ENCODE results near the gene SH2D4B.

SH2D4B gene

DNA sequence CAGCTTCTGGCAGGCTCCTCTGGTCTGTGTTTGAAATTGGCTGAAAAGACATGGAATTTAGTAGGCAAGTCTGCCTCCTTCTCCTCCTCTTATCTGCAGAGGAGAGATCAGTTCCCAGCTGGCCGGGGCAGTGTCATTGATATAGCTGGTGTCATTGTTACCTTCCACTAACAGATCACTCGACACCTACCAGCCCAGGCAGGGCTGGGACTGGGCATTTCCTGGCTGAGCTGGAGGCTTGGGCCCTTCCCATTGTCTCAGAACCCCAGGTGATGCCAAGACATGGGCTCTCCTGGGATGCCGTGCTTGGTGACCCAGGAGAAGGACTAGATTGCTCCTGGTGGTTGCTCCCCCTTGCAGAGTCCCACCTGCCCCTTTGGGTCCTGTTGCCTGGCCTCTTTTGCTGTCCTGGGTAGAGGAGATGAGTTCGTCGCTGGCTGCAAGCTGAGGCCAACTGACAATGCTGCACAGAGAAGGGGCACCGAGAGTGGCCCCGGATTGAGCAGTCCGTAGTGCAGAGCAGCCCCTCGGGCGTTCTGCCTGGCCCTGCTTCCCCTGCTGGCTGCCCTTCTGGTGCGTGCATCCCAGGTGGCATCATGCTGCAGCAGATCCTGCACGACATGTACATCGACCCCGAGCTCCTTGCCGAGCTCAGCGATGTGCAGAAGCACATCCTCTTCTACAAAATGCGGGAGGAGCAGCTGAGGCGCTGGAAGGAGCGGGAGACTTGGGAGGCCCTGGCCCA, at the start of gene SH2D4B:
TSS of gene SH2D4B (plus strand) at position 167 of the 745 bp plus-strand sequence. CDS start at position 597, 430 bp downstream.
- DNase-seq (ENCODE audit: low spot score) = no peak

DNA sequence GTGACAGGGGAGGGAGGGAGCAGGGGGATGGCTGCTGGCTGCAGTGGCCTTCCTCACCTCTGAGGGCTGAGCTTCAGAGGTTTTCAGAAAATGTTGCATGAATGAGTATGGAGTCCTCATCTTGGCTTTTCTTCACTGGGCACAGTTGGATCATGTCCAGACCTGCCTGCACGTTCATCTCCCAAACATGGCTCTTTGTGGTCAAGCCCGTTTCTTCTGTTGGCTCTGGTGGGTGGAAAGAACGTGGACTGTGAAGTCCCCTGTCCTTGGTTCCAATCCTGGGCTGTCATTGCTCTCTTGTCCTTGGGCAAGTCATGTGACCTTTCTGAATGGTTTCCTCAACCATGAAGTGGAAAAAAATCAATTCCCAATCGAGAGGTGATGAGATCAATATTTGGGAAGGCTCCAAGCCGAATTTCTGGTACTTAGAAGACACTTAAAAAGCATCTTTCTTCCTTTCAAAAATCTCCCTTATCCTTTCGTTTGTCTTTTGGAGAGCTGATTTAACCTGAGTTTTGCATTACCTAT, 49.1 kb upstream of the SH2D4B start:
- no peak for DNase-seq (ENCODE audit: low spot score)

- no peak for DNase-seq (ENCODE audit: low spot score)
Observed at GRCh38 chr10:80489371-80490112, 48.2 kb upstream of the SH2D4B start.

- DNase-seq (ENCODE audit: low spot score) = no peak
Observed at GRCh38 chr10:80491251-80492102, 46.2 kb upstream of the SH2D4B start.

DNA sequence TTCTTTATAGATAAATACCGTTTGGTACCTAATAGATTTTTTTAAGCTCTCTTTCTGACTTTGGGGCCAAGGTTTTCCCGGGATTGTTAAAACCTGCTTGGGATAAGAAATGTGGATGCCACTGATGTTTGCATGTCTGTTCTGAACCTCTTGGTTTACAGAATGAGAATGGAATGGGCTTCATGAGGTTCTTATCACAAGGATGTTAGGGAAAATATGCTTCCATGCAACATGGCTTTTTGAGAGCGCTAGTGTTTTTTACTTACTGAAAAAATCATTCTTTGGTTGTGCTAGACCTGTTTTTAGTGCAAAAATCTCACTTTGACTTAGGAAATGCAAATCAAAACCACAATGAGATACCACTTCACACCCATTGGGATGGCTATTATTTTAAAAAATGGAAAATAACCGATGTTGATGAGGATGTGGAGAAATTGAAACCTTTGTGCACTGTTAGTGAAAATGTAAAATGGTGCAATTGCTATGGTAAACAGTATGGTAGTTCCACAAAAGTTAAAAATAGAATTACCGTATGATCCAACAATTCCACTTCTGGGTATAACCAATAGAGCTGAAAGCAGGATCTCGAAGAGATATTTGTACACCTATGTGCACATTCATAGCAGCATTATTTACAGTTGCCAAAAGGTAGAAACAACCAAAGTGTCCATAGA, 44.7 kb upstream of the SH2D4B start:
- DNase-seq (ENCODE audit: low spot score) = no peak

- DNase-seq (ENCODE audit: low spot score) = no peak
Observed at GRCh38 chr10:80493522-80494051, 44.1 kb upstream of the SH2D4B start.

- no peak for DNase-seq (ENCODE audit: low spot score)
Observed at GRCh38 chr10:80496555-80497172, 41.0 kb upstream of the SH2D4B start.

- peak; percentile 91 for DNase-seq (ENCODE audit: low spot score)
Observed at GRCh38 chr10:80497187-80498077, 40.3 kb upstream of the SH2D4B start.

- no peak for DNase-seq (ENCODE audit: low spot score)
Observed at GRCh38 chr10:80498078-80498832, 39.4 kb upstream of the SH2D4B start.

- DNase-seq (ENCODE audit: low spot score) = peak; percentile 81
Observed at GRCh38 chr10:80498833-80499741, 38.6 kb upstream of the SH2D4B start.

DNA sequence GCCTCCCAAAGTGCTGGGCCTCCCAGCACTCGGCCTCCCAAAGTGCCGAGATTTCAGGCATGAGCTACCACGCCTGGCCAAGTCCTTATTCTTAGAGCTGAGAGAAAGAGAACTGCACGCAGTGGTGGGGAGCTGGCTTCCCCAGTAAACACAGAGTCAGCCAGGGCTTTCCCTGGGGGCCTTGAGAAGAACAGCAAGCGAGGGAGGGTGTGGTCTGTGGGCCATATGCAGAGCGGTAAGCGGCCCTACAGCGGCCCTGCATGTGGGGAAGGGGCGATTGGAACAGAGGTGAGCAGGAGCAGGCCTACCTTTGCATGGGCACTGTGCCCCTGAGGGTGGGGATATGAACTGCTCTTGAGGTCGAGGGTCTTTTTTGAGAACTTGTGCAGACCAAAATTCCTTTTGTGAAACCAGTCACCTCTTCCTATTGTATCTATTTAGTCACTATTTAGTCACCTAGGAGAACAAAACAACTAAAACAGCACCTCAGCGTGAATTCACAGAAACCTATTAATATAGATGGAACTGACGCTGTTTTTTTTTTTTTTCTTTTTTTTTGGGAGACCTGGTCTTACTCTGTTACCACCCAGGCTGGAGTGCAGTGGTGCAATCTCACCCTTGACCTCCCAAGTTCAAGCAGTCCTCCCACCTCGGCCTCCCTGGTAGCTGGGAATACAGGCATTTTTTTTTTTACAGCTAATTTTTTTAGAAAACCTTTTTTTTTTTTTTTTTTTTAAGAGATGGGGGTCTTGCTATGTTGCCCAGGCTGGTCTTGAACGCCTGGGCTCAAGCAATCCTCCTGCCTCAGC, 36.9 kb upstream of the SH2D4B start:
- DNase-seq (ENCODE audit: low spot score) = no peak

DNA sequence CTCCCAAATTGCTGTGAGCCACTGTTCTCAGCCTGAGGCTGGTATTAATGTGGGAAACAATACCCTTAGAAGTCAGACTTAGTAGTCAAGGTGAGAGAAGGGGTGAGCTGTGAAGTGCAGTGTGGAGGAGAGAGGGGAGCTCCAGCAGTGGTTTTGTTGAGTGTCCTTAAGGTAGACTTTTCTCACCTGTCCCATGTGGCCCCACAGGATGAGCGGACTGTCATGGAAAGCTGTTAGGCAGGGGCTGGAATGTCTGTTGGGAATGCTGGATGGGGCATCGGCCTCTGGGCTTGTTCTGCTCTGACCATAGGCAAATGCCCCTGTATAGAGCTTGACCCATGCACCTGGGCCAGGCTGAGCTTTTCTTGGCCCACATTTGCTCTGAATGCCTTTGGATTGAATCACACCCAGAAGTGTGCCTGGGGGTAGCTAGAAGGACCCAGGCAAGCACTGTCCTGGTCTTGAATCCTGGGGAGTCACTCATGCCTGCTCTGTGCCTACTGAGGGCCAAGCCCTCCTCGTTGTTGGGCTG, 36.3 kb upstream of the SH2D4B start:
- no peak for DNase-seq (ENCODE audit: low spot score)

DNA sequence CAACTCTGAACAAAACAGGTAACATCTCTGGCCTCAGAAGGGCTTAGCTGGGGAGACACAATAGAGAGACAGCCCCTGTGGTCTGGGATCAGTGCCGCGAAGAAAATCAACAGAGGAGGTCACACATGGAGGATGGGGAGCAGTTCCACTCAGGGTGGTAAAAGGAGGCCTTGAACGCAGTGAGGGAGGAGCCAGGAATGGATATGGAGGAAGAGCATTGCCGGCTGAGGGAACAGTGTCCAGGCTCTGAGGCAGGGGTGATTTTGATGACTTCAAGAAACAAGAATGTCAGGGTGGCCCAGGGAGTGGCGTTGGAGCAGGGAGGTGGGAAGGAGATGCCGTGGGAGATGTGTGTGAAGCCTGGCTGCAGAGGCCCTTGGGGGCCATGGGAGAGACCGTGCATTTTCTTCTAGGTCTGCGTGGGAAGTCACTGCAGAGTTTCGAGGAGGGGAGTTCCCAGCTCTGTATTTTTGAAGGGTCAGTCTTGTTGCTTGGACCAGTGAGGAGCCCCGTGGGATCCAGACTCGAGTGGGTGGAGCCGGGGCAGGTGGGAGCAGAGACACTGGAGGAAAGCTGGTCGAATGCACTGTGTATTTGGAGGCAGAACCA, 35.7 kb upstream of the SH2D4B start:
- no peak for DNase-seq (ENCODE audit: low spot score)

- DNase-seq (ENCODE audit: low spot score) = no peak
Observed at GRCh38 chr10:80502621-80503583, 34.8 kb upstream of the SH2D4B start.

- DNase-seq (ENCODE audit: low spot score) = no peak
Observed at GRCh38 chr10:80503584-80504157, 34.0 kb upstream of the SH2D4B start.

Data from hematopoietic multipotent progenitor cell treated with erythropoietin and hydrocortisone succinate and interleukin-3 and kit ligand, for 15 days (in vitro differentiated cells).